Naive thymus-derived CD4-positive, alpha-beta T cell (primary cell): ENCODE results near the gene MSH3. TPM values are rescaled to one million over a fixed set of nuclear protein-coding genes. Genes with fewer than 3 reads are reported as not detected.

Source experiments
- ATAC-seq: fragments of 150-1000 bp; cut with Tn5 transposase; 2 replicates; pipeline ENCODE4 v1.10.0; 2021; ENCODE audit warnings: mild to moderate bottlenecking, moderate library complexity
- CTCF ChIA-PET: fragments of 350-600 bp; sonication (Branson Sonifier 250); formaldehyde crosslinking; loops from one replicate; lab custom pipeline; 2021; ENCODE audit warnings: antibody characterized with exemption; lab: Charles Lee
- POLR2A ChIA-PET: fragments of 350-600 bp; sonication (Branson Sonifier 250); formaldehyde crosslinking; loops from one replicate; lab custom pipeline; 2021; ENCODE audit warnings: antibody characterized with exemption, inconsistent platforms; lab: Charles Lee
- DNase-seq, 9 donors: peaks; one replicate each; pipeline versions ENCODE4 v3.0.0 to v3.0.0-alpha.2; 2020 to 2022; ENCODE audit warnings: mixed read lengths in 1 of 9
- H3K27ac ChIP-seq: one replicate; pipeline ENCODE4 v1.7.0; 2013; ENCODE audit warnings: mild to moderate bottlenecking, low read depth, low read length, moderate library complexity
- H3K27me3 ChIP-seq, 2 donors: one replicate each; pipeline ENCODE4 v1.7.0; 2013; ENCODE audit warnings: low read length in 2 of 2, mild to moderate bottlenecking in 2 of 2, moderate library complexity in 2 of 2; ENCODE audit not compliant: control insufficient read depth in 2 of 2, insufficient read depth in 2 of 2
- H3K36me3 ChIP-seq, 3 experiments: 1 replicate in 2 of 3; 2 replicates in 1 of 3; pipeline ENCODE4 v1.7.0; 2013; ENCODE audit warnings: low read length in 3 of 3, mild to moderate bottlenecking in 3 of 3, moderate library complexity in 1 of 3; ENCODE audit not compliant: insufficient read depth in 3 of 3, control insufficient read depth in 2 of 3
- H3K4me1 ChIP-seq, 2 donors: one replicate each; pipeline ENCODE4 v1.7.0; 2013; ENCODE audit warnings: low read length in 2 of 2, mild to moderate bottlenecking in 2 of 2, moderate library complexity in 1 of 2; ENCODE audit not compliant: control insufficient read depth in 2 of 2, insufficient read depth in 2 of 2
- H3K4me3 ChIP-seq: 2 replicates; pipeline ENCODE4 v1.7.0; 2013; ENCODE audit warnings: mild to moderate bottlenecking, low read length
- H3K9me3 ChIP-seq, 3 experiments: 1 replicate in 2 of 3; 2 replicates in 1 of 3; pipeline ENCODE4 v1.7.0; 2013; ENCODE audit warnings: low read length in 3 of 3; ENCODE audit not compliant: control insufficient read depth in 2 of 3
- H3K27ac Mint-ChIP-seq, 9 donors: one replicate each; pipeline ENCODE4 v1.8.0; 2020 to 2022; ENCODE audit warnings: mixed read lengths in 9 of 9, mild to moderate bottlenecking in 8 of 9, moderate library complexity in 5 of 9, inconsistent platforms in 2 of 9
- H3K27me3 Mint-ChIP-seq, 5 donors: one replicate each; pipeline ENCODE4 v1.8.0; 2021 to 2022; ENCODE audit warnings: mixed read lengths in 5 of 5, mild to moderate bottlenecking in 1 of 5
- H3K36me3 Mint-ChIP-seq, 5 donors: one replicate each; pipeline ENCODE4 v1.8.0; 2020 to 2022; ENCODE audit warnings: mixed read lengths in 5 of 5, mild to moderate bottlenecking in 3 of 5, inconsistent platforms in 1 of 5
- H3K4me1 Mint-ChIP-seq, 7 donors: one replicate each; pipeline ENCODE4 v1.8.0; 2020 to 2022; ENCODE audit warnings: mixed read lengths in 7 of 7, mild to moderate bottlenecking in 3 of 7, inconsistent platforms in 1 of 7
- H3K4me3 Mint-ChIP-seq, 10 donors: one replicate each; pipeline ENCODE4 v1.8.0; 2020 to 2022; ENCODE audit warnings: mild to moderate bottlenecking in 10 of 10, mixed read lengths in 10 of 10, moderate library complexity in 6 of 10, inconsistent platforms in 2 of 10
- H3K9me3 Mint-ChIP-seq, 11 donors: one replicate each; pipeline ENCODE4 v1.8.0; 2020 to 2022; ENCODE audit warnings: mixed read lengths in 11 of 11, mild to moderate bottlenecking in 4 of 11, inconsistent platforms in 1 of 11, moderate library complexity in 1 of 11
- intact Hi-C, 2 donors: fragments of 100-400 bp; cut with micrococcal nuclease; formaldehyde crosslinking; loops; one replicate each; pipeline ENCODE4 v1.15.1; 2023
- polyA plus RNA-seq, 2 donors: library from polyadenylated mRNA; unstranded; fragments of 300-500 nt; fragmentation: Illumina TruSeq; gene quantifications; one replicate each; pipeline ENCODE4 v1.2.3, GENCODE V29; 2021
- total RNA-seq, 6 experiments: library from RNA in 5 of 6; stranded (reverse) in 5 of 6; gene quantifications; 1 replicate in 5 of 6; 2 replicates in 1 of 6; pipeline ENCODE4 v1.2.3 and lab custom pipeline; 2021 to 2026

Gene MSH3
- total RNA-seq (10 to 100 TPM; 12.0 to 20.9 (median 16.7) TPM), polyA plus RNA-seq (10 to 100 TPM; 10.5 to 13.0 TPM), total RNA-seq (lab: John Stamatoyannopoulos, UW) (35.7 reads per million, percentile 64 among the genes with 10 or more reads in this experiment)

- Histone ChIP-seq H3K4me1 (peaks cover 24 to 28% of the 10 kb centered on the region in 2 donors), H3K4me3 (peak within 1 kb of the TSS; percentile 91), H3K9me3 (no peaks in the 10 kb centered on the region), H3K36me3 (peaks cover 4 to 21% (median 5%) of the 10 kb centered on the region in 3 experiments), H3K27me3 (no peaks in the 10 kb centered on the region), H3K27ac (peak within 1 kb of the TSS; percentile 82)
- peak within 1 kb of the TSS; percentile 82 to 98 (median 90) for H3K4me3 Mint-ChIP-seq
- intact Hi-C loops: loop anchor here (1.0 to 10.0 kb wide), 17 partner anchors 18 to 1670 kb away; partner anchors contain the start of genes TENT2 (in 2 of the 2), ZCCHC9 (in 2 of the 2), ARSB (in 1 of the 2) and ATG10 (in 1 of the 2)
- ChIA-PET CTCF (no interaction called here), POLR2A (interaction anchor here (0.7 to 1.9 kb wide), 6 partner anchors 12 to 647 kb away, joined by 3 to 7 read pairs (median 3); partner anchors contain the start of gene ZCCHC9)
- ATAC-seq (peak; percentile 86), DNase-seq (peak; percentile 73 to 91 (median 87))
- H3K9me3 Mint-ChIP-seq: peaks cover 0 to 3% (median 0%) of the 10 kb centered on the region in 11 donors
- H3K36me3 Mint-ChIP-seq: peaks cover 11 to 26% (median 24%) of the 10 kb centered on the region in 5 donors
- H3K27ac Mint-ChIP-seq: peak within 1 kb of the TSS; percentile 89 to 97 (median 96)
- H3K4me1 Mint-ChIP-seq: peaks cover 10 to 40% (median 32%) of the 10 kb centered on the region in 7 donors
- no peaks in the 10 kb centered on the region for H3K27me3 Mint-ChIP-seq
These were observed at the start of gene MSH3, which contains the start of gene DHFR for GRCh38 chr5:80654391-80655230. TSS of gene MSH3 (plus strand) at chr5:80654652. CDS start at chr5:80654728, 76 bp downstream. TSS of gene DHFR (minus strand) at chr5:80654983. CDS start at chr5:80654489, 494 bp downstream.

GRCh38 chr5:80607343-80607742 is 47.1 kb upstream of the MSH3 start:
- no peak overlapping the region for H3K4me3 ChIP-seq
- no peaks in the 10 kb centered on the region for H3K36me3 ChIP-seq
- DNase-seq: no peak
- ChIA-PET CTCF (no interaction called here), POLR2A (no interaction called here)
- H3K4me1 ChIP-seq: no peaks in the 10 kb centered on the region
- no peaks in the 10 kb centered on the region for H3K27me3 ChIP-seq
- intact Hi-C loops: no loop called here
- ATAC-seq: no peak
- peaks cover 0 to 20% (median 5%) of the 10 kb centered on the region in 11 donors for H3K9me3 Mint-ChIP-seq
- no peak overlapping the region for H3K27ac ChIP-seq
- no peak overlapping the region for H3K27ac Mint-ChIP-seq
- H3K4me3 Mint-ChIP-seq: no peak overlapping the region
- H3K36me3 Mint-ChIP-seq: peaks cover 0 to 14% (median 6%) of the 10 kb centered on the region in 5 donors
- H3K27me3 Mint-ChIP-seq: peaks cover 0 to under 1% (median 0%) of the 10 kb centered on the region in 5 donors
- H3K9me3 ChIP-seq: peaks cover 0 to 5% (median 0%) of the 10 kb centered on the region in 3 experiments
- H3K4me1 Mint-ChIP-seq: no peaks in the 10 kb centered on the region

GRCh38 chr5:80607832-80608231 is 46.6 kb upstream of the MSH3 start:
- ChIA-PET CTCF (no interaction called here), POLR2A (no interaction called here)
- Histone ChIP-seq H3K27ac (no peak overlapping the region), H3K27me3 (no peaks in the 10 kb centered on the region), H3K4me1 (no peaks in the 10 kb centered on the region), H3K9me3 (peaks cover 0 to 5% (median 0%) of the 10 kb centered on the region in 3 experiments), H3K36me3 (no peaks in the 10 kb centered on the region), H3K4me3 (no peak overlapping the region)
- peaks cover 0 to 14% (median 6%) of the 10 kb centered on the region in 5 donors for H3K36me3 Mint-ChIP-seq
- H3K9me3 Mint-ChIP-seq: peaks cover 0 to 20% (median 5%) of the 10 kb centered on the region in 11 donors
- intact Hi-C loops: no loop called here
- H3K4me3 Mint-ChIP-seq: no peak overlapping the region
- DNase-seq (no peak), ATAC-seq (no peak)
- H3K27ac Mint-ChIP-seq: no peak overlapping the region
- H3K4me1 Mint-ChIP-seq: no peaks in the 10 kb centered on the region
- no peaks in the 10 kb centered on the region for H3K27me3 Mint-ChIP-seq

GRCh38 chr5:80608731-80609130 is 45.7 kb upstream of the MSH3 start:
- POLR2A ChIA-PET: no interaction called here
- CTCF ChIA-PET: no interaction called here
- Histone ChIP-seq H3K27ac (no peak overlapping the region), H3K36me3 (no peaks in the 10 kb centered on the region), H3K4me1 (no peaks in the 10 kb centered on the region), H3K27me3 (no peaks in the 10 kb centered on the region), H3K4me3 (no peak overlapping the region), H3K9me3 (peaks cover 0 to 5% (median 0%) of the 10 kb centered on the region in 3 experiments)
- Mint-ChIP-seq H3K4me1 (no peaks in the 10 kb centered on the region), H3K9me3 (peaks cover 0 to 20% (median 5%) of the 10 kb centered on the region in 11 donors), H3K4me3 (no peak overlapping the region), H3K27ac (no peak overlapping the region), H3K27me3 (no peaks in the 10 kb centered on the region), H3K36me3 (peaks cover 0 to 14% (median 6%) of the 10 kb centered on the region in 5 donors)
- no peak for DNase-seq
- intact Hi-C loops: no loop called here
- ATAC-seq: peak; percentile 52

- DNase-seq: no peak
- H3K9me3 ChIP-seq: peaks cover 0 to 5% (median 0%) of the 10 kb centered on the region in 3 experiments
- ChIA-PET POLR2A (no interaction called here), CTCF (no interaction called here)
- Mint-ChIP-seq H3K27me3 (no peaks in the 10 kb centered on the region), H3K36me3 (peaks cover 0 to 14% (median 6%) of the 10 kb centered on the region in 5 donors), H3K9me3 (peaks cover 0 to 20% (median 5%) of the 10 kb centered on the region in 11 donors), H3K4me1 (no peaks in the 10 kb centered on the region), H3K4me3 (no peak overlapping the region), H3K27ac (no peak overlapping the region)
- ATAC-seq: no peak
- H3K4me1 ChIP-seq: no peaks in the 10 kb centered on the region
- no peaks in the 10 kb centered on the region for H3K27me3 ChIP-seq
- no peak overlapping the region for H3K27ac ChIP-seq
- H3K36me3 ChIP-seq: no peaks in the 10 kb centered on the region
- intact Hi-C loops: no loop called here
- H3K4me3 ChIP-seq: no peak overlapping the region
These were observed 44.8 kb upstream of the MSH3 start for GRCh38 chr5:80609692-80610091.

- no peaks in the 10 kb centered on the region for H3K9me3 ChIP-seq
- no peaks in the 10 kb centered on the region for H3K36me3 ChIP-seq
- intact Hi-C loops: no loop called here
- no peak overlapping the region for H3K4me3 ChIP-seq
- Mint-ChIP-seq H3K27ac (no peak overlapping the region), H3K27me3 (no peaks in the 10 kb centered on the region), H3K4me1 (peaks cover 0 to 4% (median 0%) of the 10 kb centered on the region in 7 donors), H3K4me3 (no peak overlapping the region), H3K36me3 (peaks cover 0 to 25% (median 7%) of the 10 kb centered on the region in 5 donors), H3K9me3 (peaks cover 0 to 5% (median 0%) of the 10 kb centered on the region in 11 donors)
- no peak overlapping the region for H3K27ac ChIP-seq
- H3K27me3 ChIP-seq: no peaks in the 10 kb centered on the region
- CTCF ChIA-PET: no interaction called here
- H3K4me1 ChIP-seq: no peaks in the 10 kb centered on the region
- no peak for ATAC-seq
- DNase-seq: no peak
- POLR2A ChIA-PET: no interaction called here
These were observed 39.1 kb upstream of the MSH3 start for GRCh38 chr5:80615266-80615914.
